Peyer's patch (tissue), 4 donors: ENCODE results near the gene SEC14L6.

Source experiments
- CTCF ChIP-seq, 6 experiments: fragments of 450-650 bp in 4 of 6; fragments of 200-600 bp in 2 of 6; sonication (generic) in 1 of 6; IDR thresholded peaks; one replicate each; pipeline ENCODE4 v1.5.1; 2017 to 2019; ENCODE audit warnings: antibody characterized with exemption in 6 of 6, mild to moderate bottlenecking in 3 of 6, moderate library complexity in 1 of 6
- POLR2A ChIP-seq, 2 donors: fragments of 450-650 bp; IDR thresholded peaks; one replicate each; pipeline ENCODE4 v1.5.1; 2017; ENCODE audit warnings: antibody characterized with exemption in 2 of 2, mild to moderate bottlenecking in 2 of 2, moderate library complexity in 2 of 2

- TF ChIP-seq CTCF (IDR thresholded peaks at IDR 0.05) (no peak), POLR2A (IDR thresholded peaks at IDR 0.05) (no peak)
Measured at GRCh38 chr22:30507670-30508069, 38.9 kb downstream of the SEC14L6 start.
